GM12878 (cell line): Measurements from ENCODE around the gene SEZ6L2. TPM values are rescaled to one million over a fixed set of nuclear protein-coding genes. Genes with fewer than 3 reads are reported as not detected.
A peak's percentile ranks its signal among the peaks of the same experiment; 100 is the strongest.

Source experiments
- ATAC-seq: fragments of 200-7000 bp; cut with Tn5 transposase; 3 replicates; pipeline ENCODE4 v1.9.1; 2020; ENCODE audit warnings: mild to moderate bottlenecking, moderate library complexity
- BruUV-seq: library from RNA; stranded (reverse); fragments of 400-500 nt; replicated peaks from 2 replicates; lab custom pipeline; 2021; lab: Mats Ljungman, UMichigan
- CTCF ChIA-PET: fragments of 300-600 bp; sonication (Branson Sonifier 250); formaldehyde crosslinking; extraction: SDS; loops from one replicate; lab custom pipeline; 2021; ENCODE audit warnings: inconsistent platforms; lab: Yijun Ruan, JAX
- POLR2A ChIA-PET: fragments of 350-600 bp; formaldehyde crosslinking; extraction: SDS; loops from one replicate; lab custom pipeline; 2021; ENCODE audit warnings: inconsistent platforms; lab: Charles Lee
- RAD21 ChIA-PET: fragments of 300-600 bp; sonication (Branson Sonifier 250); formaldehyde crosslinking; loops from one replicate; lab custom pipeline; 2023; ENCODE audit warnings: antibody characterized with exemption; ENCODE audit not compliant: unreplicated experiment; lab: Charles Lee
- SMC1A ChIA-PET: fragments of 300-600 bp; sonication (Branson Sonifier 250); formaldehyde crosslinking; loops from one replicate; lab custom pipeline; 2023; ENCODE audit not compliant: unreplicated experiment, uncharacterized antibody; lab: Charles Lee
- DNase-seq: peaks from one replicate; pipeline ENCODE4 v3.0.0-alpha.2; 2011; ENCODE audit warnings: low read depth, low spot score
- FAIRE-seq: peaks from 3 replicates; lab custom pipeline; 2011; peaks lifted over from hg19 to GRCh38; lab: Jason Lieb, UNC
- H2AFZ ChIP-seq: 2 replicates; pipeline ENCODE4 v1.6.0; 2011; ENCODE audit warnings: low read depth, low read length, control low read depth; ENCODE audit not compliant: control insufficient read depth
- H3K27ac ChIP-seq: 2 replicates; pipeline ENCODE4 v1.5.1; 2011; ENCODE audit warnings: control low read depth; ENCODE audit not compliant: control insufficient read depth, insufficient read depth
- H3K27me3 ChIP-seq, 2 experiments: replicated peaks in 1 of 2; 2 replicates each; pipeline versions ENCODE4 v1.6.0 to v1.6.1; 2011; ENCODE audit warnings: low read length in 1 of 2; ENCODE audit not compliant: control insufficient read depth in 2 of 2, insufficient read depth in 2 of 2
- H3K36me3 ChIP-seq, 2 experiments: 2 replicates each; pipeline ENCODE4 v1.5.1; 2011; ENCODE audit warnings: low read length in 1 of 2; ENCODE audit not compliant: control insufficient read depth in 2 of 2, insufficient read depth in 2 of 2
- H3K4me1 ChIP-seq: 2 replicates; pipeline ENCODE4 v1.6.1; 2011; ENCODE audit warnings: mild to moderate bottlenecking, low read length, moderate library complexity, mixed read lengths; ENCODE audit not compliant: control insufficient read depth, insufficient read depth
- H3K4me2 ChIP-seq: 2 replicates; pipeline ENCODE4 v1.6.0; 2011; ENCODE audit warnings: control low read depth; ENCODE audit not compliant: control insufficient read depth, insufficient read depth
- H3K4me3 ChIP-seq: fragments of 200-600 bp; sonication (generic); 2 replicates; pipeline ENCODE4 v1.5.1; 2016
- H3K79me2 ChIP-seq: 2 replicates; pipeline ENCODE4 v1.6.0; 2011; ENCODE audit warnings: low read length; ENCODE audit not compliant: control insufficient read depth, insufficient read depth
- H3K9ac ChIP-seq: 2 replicates; pipeline ENCODE4 v1.8.0; 2011; ENCODE audit warnings: low read length, control low read depth, mixed read lengths; ENCODE audit not compliant: control insufficient read depth, insufficient read depth
- H3K9me3 ChIP-seq: replicated peaks from 3 replicates; pipeline ENCODE4 v1.5.1; 2011; ENCODE audit warnings: mild to moderate bottlenecking, low read length; ENCODE audit not compliant: control insufficient read depth, insufficient read depth
- H4K20me1 ChIP-seq: 2 replicates; pipeline ENCODE4 v1.6.0; 2011; ENCODE audit not compliant: control insufficient read depth, insufficient read depth
- EED ChIP-seq: sonication (generic); IDR thresholded peaks from 2 replicates; pipeline ENCODE4 v1.6.1; 2016; ENCODE audit warnings: antibody characterized with exemption, low read depth
- FOXM1 ChIP-seq: IDR thresholded peaks from 2 replicates; pipeline ENCODE4 v1.6.1; 2012; ENCODE audit warnings: low read depth, mild to moderate bottlenecking, inconsistent platforms, low read length, moderate library complexity
- KDM1A ChIP-seq: fragments of 200-600 bp; sonication (generic); IDR thresholded peaks from 2 replicates; pipeline ENCODE4 v1.6.1; 2016; ENCODE audit warnings: borderline replicate concordance
- MEF2B ChIP-seq: fragments of 450-650 bp; IDR thresholded peaks from 2 replicates; pipeline ENCODE4 v1.6.1; 2018; ENCODE audit warnings: mild to moderate bottlenecking, moderate library complexity; ENCODE audit not compliant: partially characterized antibody, poor library complexity, severe bottlenecking
- MXI1 ChIP-seq: fragments of 150-350 bp; IDR thresholded peaks from 2 replicates; pipeline ENCODE4 v1.6.1; 2011; ENCODE audit warnings: low read depth, mild to moderate bottlenecking, inconsistent platforms, low read length, improper control_type of control experiment
- NFYB ChIP-seq: IDR thresholded peaks from 2 replicates; pipeline ENCODE4 v1.6.1; 2011; ENCODE audit warnings: low read depth, mild to moderate bottlenecking, low read length, improper control_type of control experiment, moderate library complexity; ENCODE audit not compliant: insufficient read depth
- PAX5 ChIP-seq: IDR thresholded peaks from 2 replicates; pipeline ENCODE4 v1.6.1; 2011; ENCODE audit warnings: low read depth, low read length, borderline replicate concordance
- POU2F2 ChIP-seq: IDR thresholded peaks from 3 replicates; pipeline ENCODE4 v1.6.1; 2011; ENCODE audit warnings: low read depth, mild to moderate bottlenecking, low read length, borderline replicate concordance
- SMAD1 ChIP-seq: fragments of 450-650 bp; IDR thresholded peaks from 2 replicates; pipeline ENCODE4 v1.6.1; 2018; ENCODE audit warnings: mild to moderate bottlenecking, low read depth; ENCODE audit not compliant: partially characterized antibody
- SREBF1 ChIP-seq: IDR thresholded peaks from 2 replicates; pipeline ENCODE4 v1.6.1; 2012; ENCODE audit warnings: mild to moderate bottlenecking, low read length
- SREBF2 ChIP-seq: IDR thresholded peaks from 2 replicates; pipeline ENCODE4 v1.6.1; 2012; ENCODE audit warnings: mild to moderate bottlenecking, low read length
- TCF12 ChIP-seq: IDR thresholded peaks from 2 replicates; pipeline ENCODE4 v1.6.1; 2011; ENCODE audit warnings: low read depth, mild to moderate bottlenecking, low read length
- YY1 ChIP-seq: IDR thresholded peaks from 2 replicates; pipeline ENCODE4 v1.6.1; 2011; ENCODE audit warnings: low read depth, mild to moderate bottlenecking, low read length
- ZNF384 ChIP-seq: IDR thresholded peaks from 2 replicates; pipeline ENCODE4 v1.6.1; 2012; ENCODE audit warnings: low read depth, mild to moderate bottlenecking, low read length, improper control_type of control experiment, borderline replicate concordance
- ZSCAN29 ChIP-seq: fragments of 450-650 bp; IDR thresholded peaks from 2 replicates; pipeline ENCODE4 v1.6.1; 2017; ENCODE audit warnings: mild to moderate bottlenecking, moderate library complexity
- WGBS: methylation state at CpG from one replicate; pipeline ENCODE4 v1.1.6; 2016; ENCODE audit warnings: low lambda C conversion rate; ENCODE audit not compliant: insufficient replicate concordance, insufficient coverage; ENCODE audit errors: missing lambda C conversion rate; 5-methylcytosine and 5-hydroxymethylcytosine counted together
- in situ Hi-C: fragments of 300-500 bp; cut with MboI; formaldehyde crosslinking; loops from 9 replicates; pipeline ENCODE4 v1.14.3; 2018; ENCODE audit warnings: mixed read lengths
- intact Hi-C: fragments of 100-400 bp; cut with micrococcal nuclease; formaldehyde crosslinking; loops from one replicate; pipeline ENCODE4 v1.14.2; 2022; ENCODE audit not compliant: unreplicated experiment
- polyA plus RNA-seq, 11 experiments: library from polyadenylated mRNA; depleted of rRNA in 4 of 11; unstranded in 6 of 11; stranded (reverse) in 5 of 11; fragments of >200 nt; fragmentation: Nextera tagmentation in 4 of 11; fragmentation: Illumina TruSeq in 1 of 11; extraction: Ambion mirVana in 4 of 11; extraction: Trizol in 1 of 11; gene quantifications; 1 replicate in 1 of 11; 2 replicates in 10 of 11; pipeline versions ENCODE4 v1.2.1 to v1.2.3, GENCODE V29; 2011 to 2016; ENCODE audit warnings: inconsistent platforms in 2 of 11, missing spikeins in 2 of 11, low read depth in 1 of 11
- total RNA-seq, 4 experiments: library from RNA; depleted of rRNA in 3 of 4; stranded (reverse); fragments of >200 nt in 3 of 4; fragmentation: Illumina TruSeq in 1 of 4; extraction: Trizol in 1 of 4; gene quantifications; 2 replicates each; pipeline versions ENCODE4 v1.2.1 to v1.2.3, GENCODE V29; 2013 to 2021
- TF ChIP-seq, protein P1 (sequence below): fragments of 450-650 bp; IDR thresholded peaks from 2 replicates; pipeline ENCODE4 v1.6.1; 2016; ENCODE audit warnings: mild to moderate bottlenecking
- TF ChIP-seq, protein P2 (sequence below): IDR thresholded peaks from 2 replicates; pipeline ENCODE4 v1.6.1; 2011; ENCODE audit warnings: borderline replicate concordance, low read depth, mild to moderate bottlenecking, moderate library complexity, mixed read lengths, low read length; ENCODE audit not compliant: insufficient read depth; ENCODE audit errors: extremely low read length

Gene SEZ6L2
- total and polyA plus RNA-seq, 10 of the 15 experiments (the other 5 are each of a cell fraction or from before 2014, with no cell fraction given) = 0.06 to 0.49 TPM; not detected in 8

GRCh38 chr16:29927070-29927905, 27.9 kb upstream of the SEZ6L2 start (continued):
- TF ChIP-seq PAX5 (no peak), SREBF1 (no peak)

- intact Hi-C loops = loop anchor here (5.0 to 10.0 kb wide), 2 partner anchors 36 to 62 kb away; partner anchors contain the start of genes CDIPT and TMEM219
- TF ChIP-seq, protein P1, sequence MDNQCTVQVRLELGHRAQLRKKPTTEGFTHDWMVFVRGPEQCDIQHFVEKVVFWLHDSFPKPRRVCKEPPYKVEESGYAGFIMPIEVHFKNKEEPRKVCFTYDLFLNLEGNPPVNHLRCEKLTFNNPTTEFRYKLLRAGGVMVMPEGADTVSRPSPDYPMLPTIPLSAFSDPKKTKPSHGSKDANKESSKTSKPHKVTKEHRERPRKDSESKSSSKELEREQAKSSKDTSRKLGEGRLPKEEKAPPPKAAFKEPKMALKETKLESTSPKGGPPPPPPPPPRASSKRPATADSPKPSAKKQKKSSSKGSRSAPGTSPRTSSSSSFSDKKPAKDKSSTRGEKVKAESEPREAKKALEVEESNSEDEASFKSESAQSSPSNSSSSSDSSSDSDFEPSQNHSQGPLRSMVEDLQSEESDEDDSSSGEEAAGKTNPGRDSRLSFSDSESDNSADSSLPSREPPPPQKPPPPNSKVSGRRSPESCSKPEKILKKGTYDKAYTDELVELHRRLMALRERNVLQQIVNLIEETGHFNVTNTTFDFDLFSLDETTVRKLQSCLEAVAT = 0 out of 2 replicates have a peak, but pooled peaks have one; percentile 16
- TF ChIP-seq MXI1 (peak; percentile 18; the same call in 1 of the 2 replicates), NFYB (no peak), EED (0 out of 2 replicates have a peak, but pooled peaks have one; percentile 39), FOXM1 (no peak), MEF2B (no peak), KDM1A (no peak), ZNF384 (0 out of 2 replicates have a peak, but pooled peaks have one; percentile 23), SREBF2 (no peak), ZSCAN29 (no peak), YY1 (no peak), SMAD1 (no peak), POU2F2 (no peak), TCF12 (no peak)
- TF ChIP-seq, protein P2, sequence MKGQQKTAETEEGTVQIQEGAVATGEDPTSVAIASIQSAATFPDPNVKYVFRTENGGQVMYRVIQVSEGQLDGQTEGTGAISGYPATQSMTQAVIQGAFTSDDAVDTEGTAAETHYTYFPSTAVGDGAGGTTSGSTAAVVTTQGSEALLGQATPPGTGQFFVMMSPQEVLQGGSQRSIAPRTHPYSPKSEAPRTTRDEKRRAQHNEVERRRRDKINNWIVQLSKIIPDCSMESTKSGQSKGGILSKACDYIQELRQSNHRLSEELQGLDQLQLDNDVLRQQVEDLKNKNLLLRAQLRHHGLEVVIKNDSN = no peak
- Histone ChIP-seq H3K9ac (peak overlapping the region; percentile 95), H3K4me3 (peak overlapping the region; percentile 97), H3K9me3 (no peaks in the 10 kb centered on the region), H3K79me2 (peaks cover 13% of the 10 kb centered on the region), H3K27ac (peak overlapping the region; percentile 91), H3K36me3 (peaks cover 0 to 9% of the 10 kb centered on the region in 2 experiments; a peak in 3 of 4 replicates), H4K20me1 (no peaks in the 10 kb centered on the region), H3K4me2 (peak overlapping the region; percentile 99), H3K27me3 (no peaks in the 10 kb centered on the region), H2AFZ (peak overlapping the region; percentile 99), H3K4me1 (peaks cover 11% of the 10 kb centered on the region)
- FAIRE-seq (peak; percentile 74), DNase-seq (no peak), ATAC-seq (no peak)
- ChIA-PET POLR2A (interaction anchor here (0.5 to 2.7 kb wide), 22 partner anchors 9 to 1947 kb away, joined by 3 to 15 read pairs (median 4); partner anchors contain the start of genes ALDOA, HIRIP3, INO80E and PAGR1), SMC1A (interaction anchor here (0.6 to 1.7 kb wide), 8 partner anchors 9 to 250 kb away, joined by 3 to 5 read pairs (median 4); no protein-coding TSS in a partner anchor), RAD21 (interaction anchor here (0.8 to 1.8 kb wide), 5 partner anchors 35 to 686 kb away, joined by 3 to 9 read pairs (median 4); partner anchors contain the start of genes TAOK2 and TMEM219), CTCF (interaction anchor here (0.7 to 1.7 kb wide), 9 partner anchors 10 to 1334 kb away, joined by 3 to 11 read pairs (median 4); partner anchors contain the start of genes TAOK2 and TMEM219)
- WGBS = 7% methylated on average over 12 of the region's 12 CpGs
- in situ Hi-C loops = no loop called here
- TSS peak; percentile 89 for BruUV-seq
Measured at GRCh38 chr16:29926711-29927052, 27.3 kb upstream of the SEZ6L2 start.
